Osteocyte (in vitro differentiated cells): ENCODE results near the gene ETF1. TPM values are rescaled to one million over a fixed set of nuclear protein-coding genes. Genes with fewer than 3 reads are reported as not detected.

Experiments used
- DNase-seq: peaks from one replicate; pipeline ENCODE4 v3.0.0; 2021; ENCODE audit warnings: mixed read lengths; ENCODE audit not compliant: unreplicated experiment; ENCODE audit errors: extremely low spot score
- H3K27ac Mint-ChIP-seq: one replicate; pipeline ENCODE4 v1.8.0; 2021; ENCODE audit warnings: mild to moderate bottlenecking, mixed read lengths; ENCODE audit not compliant: unreplicated experiment
- H3K27me3 Mint-ChIP-seq: one replicate; pipeline ENCODE4 v1.8.0; 2021; ENCODE audit warnings: mixed read lengths; ENCODE audit not compliant: unreplicated experiment
- H3K36me3 Mint-ChIP-seq: one replicate; pipeline ENCODE4 v1.8.0; 2021; ENCODE audit warnings: mixed read lengths; ENCODE audit not compliant: unreplicated experiment
- H3K4me1 Mint-ChIP-seq: one replicate; pipeline ENCODE4 v1.8.0; 2021; ENCODE audit warnings: mixed read lengths; ENCODE audit not compliant: unreplicated experiment
- H3K4me3 Mint-ChIP-seq: one replicate; pipeline ENCODE4 v1.8.0; 2021; ENCODE audit warnings: mild to moderate bottlenecking, moderate library complexity, mixed read lengths; ENCODE audit not compliant: unreplicated experiment
- H3K9me3 Mint-ChIP-seq: one replicate; pipeline ENCODE4 v1.8.0; 2021; ENCODE audit warnings: mixed read lengths; ENCODE audit not compliant: unreplicated experiment
- total RNA-seq: library from RNA; stranded (reverse); gene quantifications from 2 replicates; pipeline ENCODE4 v1.2.1, GENCODE V29; 2021
- TF ChIP-seq, protein P1 (sequence below): fragments of 200-600 bp; sonication (generic); IDR thresholded peaks from 2 replicates; pipeline ENCODE4 v1.5.0; 2021; ENCODE audit warnings: antibody characterized with exemption, mild to moderate bottlenecking, moderate library complexity

The ETF1 gene
- total RNA-seq, 1 donor from 2014 or later: 88.3 TPM

DNA sequence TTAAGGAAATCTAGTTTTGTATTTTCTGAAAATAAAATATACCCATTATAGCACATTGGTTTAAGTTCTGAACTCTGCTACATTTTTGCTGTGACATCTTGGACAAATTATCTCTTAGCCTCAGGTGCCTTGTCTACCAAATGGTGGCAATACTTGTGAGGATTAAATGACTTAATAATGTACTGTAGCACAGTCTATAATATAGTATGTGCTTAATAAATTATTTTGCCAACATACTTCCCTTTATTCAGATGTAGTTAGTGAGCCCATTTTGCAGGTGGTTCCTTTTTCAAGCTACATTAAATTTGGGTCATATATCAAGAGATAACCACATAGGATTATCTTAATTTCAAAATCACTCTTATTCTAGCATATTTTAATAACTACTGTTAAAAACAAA, 3.2 kb downstream of the ETF1 start:
- H3K4me3 Mint-ChIP-seq: no peak overlapping the region
- no peak overlapping the region for H3K27ac Mint-ChIP-seq
- H3K9me3 Mint-ChIP-seq: no peaks in the 10 kb centered on the region
- peaks cover 41% of the 10 kb centered on the region for H3K4me1 Mint-ChIP-seq
- H3K27me3 Mint-ChIP-seq: no peaks in the 10 kb centered on the region
- no peak for DNase-seq
- H3K36me3 Mint-ChIP-seq: peaks cover 9% of the 10 kb centered on the region
- TF ChIP-seq, protein P1, sequence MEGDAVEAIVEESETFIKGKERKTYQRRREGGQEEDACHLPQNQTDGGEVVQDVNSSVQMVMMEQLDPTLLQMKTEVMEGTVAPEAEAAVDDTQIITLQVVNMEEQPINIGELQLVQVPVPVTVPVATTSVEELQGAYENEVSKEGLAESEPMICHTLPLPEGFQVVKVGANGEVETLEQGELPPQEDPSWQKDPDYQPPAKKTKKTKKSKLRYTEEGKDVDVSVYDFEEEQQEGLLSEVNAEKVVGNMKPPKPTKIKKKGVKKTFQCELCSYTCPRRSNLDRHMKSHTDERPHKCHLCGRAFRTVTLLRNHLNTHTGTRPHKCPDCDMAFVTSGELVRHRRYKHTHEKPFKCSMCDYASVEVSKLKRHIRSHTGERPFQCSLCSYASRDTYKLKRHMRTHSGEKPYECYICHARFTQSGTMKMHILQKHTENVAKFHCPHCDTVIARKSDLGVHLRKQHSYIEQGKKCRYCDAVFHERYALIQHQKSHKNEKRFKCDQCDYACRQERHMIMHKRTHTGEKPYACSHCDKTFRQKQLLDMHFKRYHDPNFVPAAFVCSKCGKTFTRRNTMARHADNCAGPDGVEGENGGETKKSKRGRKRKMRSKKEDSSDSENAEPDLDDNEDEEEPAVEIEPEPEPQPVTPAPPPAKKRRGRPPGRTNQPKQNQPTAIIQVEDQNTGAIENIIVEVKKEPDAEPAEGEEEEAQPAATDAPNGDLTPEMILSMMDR: no peak

DNA sequence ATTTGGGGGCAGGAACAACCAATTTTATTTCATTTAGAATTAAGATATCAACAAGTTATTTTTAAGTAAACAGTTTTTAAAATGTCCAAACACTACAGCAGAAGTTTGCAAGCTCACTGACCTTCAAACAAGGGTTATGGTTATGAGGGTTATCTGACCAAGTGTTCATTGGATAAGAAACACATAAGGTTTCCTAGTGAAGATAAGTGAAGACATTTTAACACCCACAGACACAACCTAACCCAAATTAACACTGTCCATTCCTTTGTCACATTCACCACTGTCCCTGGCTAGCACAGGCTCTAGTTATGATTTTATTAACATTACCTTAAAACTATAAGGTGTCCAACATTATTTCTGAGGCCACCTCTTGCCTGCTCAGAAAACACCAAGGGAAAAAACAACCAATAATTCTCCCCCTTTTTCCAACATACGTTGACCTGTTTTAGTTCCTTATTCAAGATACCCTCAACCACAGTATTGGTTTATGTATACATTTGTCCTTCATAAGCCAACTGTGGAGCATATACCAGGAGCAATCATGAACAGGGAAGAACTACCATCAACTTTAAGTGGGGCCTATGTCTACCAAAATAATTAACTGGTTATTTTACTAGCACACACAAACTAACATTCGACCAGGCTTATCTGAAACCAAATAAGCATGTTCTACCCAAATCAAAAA, 4.0 kb downstream of the ETF1 start:
- H3K27me3 Mint-ChIP-seq: no peaks in the 10 kb centered on the region

DNA sequence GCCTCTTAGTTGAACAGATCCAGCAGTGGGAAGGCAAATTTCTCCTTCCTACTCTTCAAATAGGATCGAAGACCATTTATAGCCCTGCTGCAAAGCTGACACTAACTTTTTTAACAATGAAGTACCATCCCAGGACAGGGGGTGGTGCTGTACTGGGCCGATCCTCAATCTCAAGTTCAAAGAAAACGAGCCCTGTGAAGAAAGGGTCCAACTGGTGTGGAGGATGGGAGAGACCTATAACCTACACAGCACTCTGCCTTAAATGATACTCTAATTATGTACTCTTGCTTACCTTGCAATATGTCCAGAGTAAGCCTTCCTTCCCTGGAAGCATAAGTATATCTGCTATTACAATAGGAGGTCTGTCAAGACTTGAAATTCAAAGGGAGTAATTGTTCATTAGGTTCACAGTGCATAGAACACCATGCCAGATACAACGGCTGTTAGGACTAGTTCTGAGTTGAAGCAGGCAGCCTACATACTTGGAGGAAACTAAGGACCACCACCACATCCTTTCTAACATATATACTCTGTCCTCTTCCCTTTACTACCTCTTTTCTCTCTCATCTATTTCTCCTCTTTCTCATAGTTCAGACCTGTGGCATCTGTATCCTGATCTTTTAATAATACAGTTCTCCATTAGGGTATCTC, 6.2 kb downstream of the ETF1 start:
- Mint-ChIP-seq H3K9me3 (no peaks in the 10 kb centered on the region), H3K36me3 (peaks cover 13% of the 10 kb centered on the region), H3K4me3 (no peak overlapping the region), H3K27me3 (no peaks in the 10 kb centered on the region), H3K4me1 (peaks cover 43% of the 10 kb centered on the region), H3K27ac (no peak overlapping the region)
- DNase-seq: no peak
- TF ChIP-seq, protein P1: peak; percentile 37

More for the DNA sequence above, 4.0 kb downstream of the ETF1 start:
- Mint-ChIP-seq H3K4me1 (peaks cover 40% of the 10 kb centered on the region), H3K36me3 (peaks cover 9% of the 10 kb centered on the region), H3K27ac (no peak overlapping the region), H3K4me3 (no peak overlapping the region), H3K9me3 (no peaks in the 10 kb centered on the region)
- TF ChIP-seq, protein P1: no peak
- no peak for DNase-seq

DNA sequence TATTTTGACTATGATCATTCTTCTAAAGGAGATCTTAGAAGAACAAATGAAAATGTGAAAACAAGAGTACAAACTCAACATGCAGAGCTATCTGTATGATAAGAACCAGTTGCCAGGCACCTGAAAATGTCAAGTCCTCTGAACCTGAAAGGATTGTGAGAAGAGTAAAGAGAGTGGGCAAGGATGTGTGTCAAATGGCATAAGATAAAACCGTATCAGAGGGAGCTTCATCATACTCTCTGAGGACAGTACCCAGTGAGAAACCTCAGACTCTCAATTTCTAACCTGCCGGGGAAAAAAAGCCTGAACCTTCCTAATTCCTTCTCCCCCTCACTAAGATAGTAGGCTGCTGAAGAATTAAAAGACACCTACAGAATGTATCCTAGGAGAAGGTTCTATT, 6.8 kb downstream of the ETF1 start:
- H3K27me3 Mint-ChIP-seq: no peaks in the 10 kb centered on the region
- H3K4me1 Mint-ChIP-seq: peaks cover 37% of the 10 kb centered on the region
- TF ChIP-seq, protein P1: no peak
- no peak for DNase-seq
- no peak overlapping the region for H3K4me3 Mint-ChIP-seq
- H3K27ac Mint-ChIP-seq: peak overlapping the region; percentile 38
- no peaks in the 10 kb centered on the region for H3K9me3 Mint-ChIP-seq
- H3K36me3 Mint-ChIP-seq: peaks cover 13% of the 10 kb centered on the region
